Posterior cingulate gyrus (tissue), 11 donors: ENCODE measurements around the gene UQCRC1.
A peak's percentile ranks its signal among the peaks of the same experiment; 100 is the strongest.

ENCODE experiments used
- DNase-seq, 10 donors: peaks; one replicate each; pipeline versions ENCODE4 v3.0.0 to v3.0.0-alpha.2; 2020 to 2021; ENCODE audit warnings: mixed read lengths in 3 of 10
- intact Hi-C: fragments of 100-400 bp; cut with DNase I; formaldehyde crosslinking; loops from one replicate; pipeline ENCODE4 v1.15.1; 2023

UQCRC1 gene

DNA sequence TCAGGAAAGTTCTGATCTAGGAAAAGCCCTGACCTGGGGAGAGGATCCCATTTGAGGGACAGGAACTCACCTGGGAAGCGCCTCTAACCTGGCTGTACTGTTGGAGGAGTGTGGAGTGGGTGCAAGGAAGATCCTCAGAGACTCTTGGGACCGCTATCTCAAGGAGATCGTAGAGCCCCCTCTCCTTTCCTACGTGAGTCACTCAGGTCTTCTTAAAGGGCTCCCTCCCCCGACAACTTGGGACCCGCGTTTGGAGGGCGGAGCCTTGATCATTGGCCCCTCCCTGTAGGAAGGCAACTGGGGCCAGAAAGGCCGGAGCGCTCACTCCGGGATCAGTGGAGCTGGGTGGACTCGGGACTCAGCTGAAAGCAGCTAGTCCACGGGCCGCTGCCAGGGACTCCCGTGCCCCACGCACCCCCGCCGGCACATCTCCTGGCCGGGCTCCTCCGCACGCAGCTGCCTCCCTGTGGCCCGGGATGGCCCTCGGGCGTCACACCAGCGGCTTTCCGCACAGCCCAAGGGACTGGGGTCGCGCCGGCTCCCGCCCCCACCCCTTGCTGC, 25.3 kb upstream of the UQCRC1 start:
- peak in 7 of 10 donors; percentile 18 to 90 (median 28) for DNase-seq

DNA sequence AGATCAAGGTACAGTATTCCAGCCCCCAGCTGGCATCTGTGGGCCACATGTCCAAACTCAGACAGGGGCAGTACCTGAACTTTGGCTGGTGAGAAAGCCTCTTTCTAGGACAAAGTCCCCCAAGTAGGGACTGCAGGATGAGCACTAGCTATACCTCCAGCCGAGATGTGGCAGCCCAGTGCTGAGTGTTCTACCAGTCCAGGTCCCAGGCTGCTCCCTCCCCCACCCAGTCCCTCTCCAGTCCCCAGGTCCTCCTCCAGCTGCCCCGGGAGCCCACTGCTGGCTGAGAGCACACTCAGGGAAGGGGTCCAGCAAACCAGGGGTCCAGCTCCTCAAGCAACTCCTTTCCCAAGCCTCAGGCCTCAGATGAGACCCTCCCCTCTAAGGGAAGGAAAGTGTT, 24.3 kb upstream of the UQCRC1 start:
- intact Hi-C loops = loop anchor here (2.0 kb wide), 1 partner anchor 25 kb away; the partner anchor contains the start of gene UQCRC1
- no peak for DNase-seq

More for the DNA sequence above, 25.3 kb upstream of the UQCRC1 start:
- intact Hi-C loops = loop anchor here (2.0 kb wide), 1 partner anchor 26 kb away; the partner anchor contains the start of gene UQCRC1

DNA sequence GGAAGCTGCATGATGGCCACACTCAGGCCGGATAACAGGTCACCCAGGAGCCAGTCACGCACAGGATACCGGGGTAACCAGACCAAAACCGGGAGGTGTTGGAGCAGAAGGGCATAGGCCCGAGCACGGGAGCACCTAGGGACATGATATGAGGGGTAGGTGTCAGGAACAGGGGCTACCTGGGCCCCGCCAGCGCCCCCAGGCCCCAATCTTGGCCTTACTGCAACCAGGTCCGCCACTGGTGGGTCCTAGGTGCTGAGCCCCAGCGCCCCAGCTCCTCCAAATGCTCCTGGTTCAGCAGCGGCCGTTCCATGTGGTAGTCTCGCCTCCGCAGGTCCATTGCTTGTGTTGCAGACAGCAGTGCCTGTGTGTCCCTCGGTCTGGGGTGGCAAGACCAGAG, 23.8 kb upstream of the UQCRC1 start:
- intact Hi-C loops = no loop called here
- DNase-seq = peak in 1 of 10 donors; percentile 73

DNA sequence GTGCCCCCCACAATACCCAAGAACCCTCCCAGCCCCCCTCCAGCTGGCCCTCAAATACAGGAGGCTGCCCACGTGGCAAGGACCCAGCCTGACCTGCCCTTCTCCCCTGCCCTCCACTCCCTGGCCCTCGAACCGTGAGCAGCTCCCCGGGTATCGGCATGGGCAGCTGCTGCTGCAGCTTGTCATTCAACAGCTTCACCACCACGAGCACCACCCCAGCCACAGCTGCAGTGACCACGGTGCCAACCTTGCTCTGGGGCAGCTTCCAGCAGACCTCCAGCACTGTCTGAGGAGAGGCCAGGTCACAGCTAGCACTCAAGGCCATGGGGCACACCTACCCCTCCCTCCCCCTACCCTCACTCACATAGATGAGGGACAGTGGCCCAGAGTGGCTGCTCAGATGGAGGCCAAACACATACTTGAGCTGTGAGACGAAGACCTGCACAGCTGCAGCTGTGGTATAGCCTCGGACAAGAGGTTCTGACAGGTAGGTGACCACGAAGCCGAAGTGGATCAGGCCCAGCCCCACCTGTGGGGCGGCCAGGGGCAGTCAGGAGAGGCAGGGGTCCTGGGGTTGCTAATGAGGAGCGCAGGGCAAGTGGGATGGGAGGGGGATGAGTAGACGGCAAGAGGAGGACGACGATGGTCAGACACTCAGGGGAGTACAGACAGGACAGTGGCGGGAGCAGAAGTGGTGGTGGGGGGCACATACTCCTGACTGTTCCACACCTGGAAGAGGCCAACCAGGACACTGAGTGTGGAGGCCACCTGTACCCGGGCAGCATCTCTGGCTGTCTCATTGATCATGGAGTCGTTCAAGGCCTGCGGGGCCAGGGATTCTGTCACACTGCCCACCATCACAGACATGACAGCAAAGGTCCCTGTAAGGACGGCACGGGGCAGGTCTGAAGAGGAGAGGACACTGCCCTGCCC, 22.3 kb upstream of the UQCRC1 start:
- DNase-seq = peak in 1 of 10 donors; percentile 63
- intact Hi-C loops = no loop called here

DNA sequence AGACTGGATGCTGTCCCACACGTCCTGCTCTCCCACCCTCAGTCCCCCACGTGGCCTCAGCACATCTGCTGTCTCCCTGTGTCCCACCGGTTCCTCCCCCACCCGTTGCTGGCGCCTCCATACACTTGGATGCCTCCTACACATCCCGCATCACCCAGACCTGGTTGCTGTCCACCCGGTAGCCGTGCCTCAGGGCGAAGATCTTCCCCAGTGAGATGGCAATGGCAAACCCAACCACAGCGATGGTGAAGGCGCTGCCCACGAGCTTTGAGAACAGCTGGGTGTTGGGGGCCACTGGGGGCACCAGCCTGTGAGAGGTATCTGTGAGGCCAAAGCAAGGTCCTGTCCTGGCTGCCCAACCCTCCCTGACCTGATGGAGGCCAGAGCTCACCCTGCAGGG, 21.4 kb upstream of the UQCRC1 start:
- no peak for DNase-seq
- intact Hi-C loops = no loop called here

DNA sequence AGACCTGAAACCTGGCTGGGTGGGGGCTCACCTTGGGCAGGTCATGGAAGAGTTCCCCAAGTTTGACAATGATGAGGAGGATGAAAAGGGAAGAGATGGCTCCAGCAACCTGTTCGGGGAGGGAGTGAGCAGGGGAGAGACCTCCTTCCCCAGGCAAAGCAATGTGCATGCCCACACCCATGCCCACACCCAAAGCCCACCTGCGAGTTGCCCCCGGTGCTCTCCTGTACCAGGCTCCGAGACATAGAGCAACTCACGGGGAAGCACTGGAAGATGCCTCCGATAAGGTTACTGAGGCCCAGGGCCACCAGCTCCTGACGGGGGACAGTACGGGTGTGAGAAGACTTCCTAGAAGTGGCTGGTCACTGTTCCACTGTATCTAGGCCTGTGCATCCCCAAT, 21.0 kb upstream of the UQCRC1 start:
- no peak for DNase-seq
- intact Hi-C loops = no loop called here

DNA sequence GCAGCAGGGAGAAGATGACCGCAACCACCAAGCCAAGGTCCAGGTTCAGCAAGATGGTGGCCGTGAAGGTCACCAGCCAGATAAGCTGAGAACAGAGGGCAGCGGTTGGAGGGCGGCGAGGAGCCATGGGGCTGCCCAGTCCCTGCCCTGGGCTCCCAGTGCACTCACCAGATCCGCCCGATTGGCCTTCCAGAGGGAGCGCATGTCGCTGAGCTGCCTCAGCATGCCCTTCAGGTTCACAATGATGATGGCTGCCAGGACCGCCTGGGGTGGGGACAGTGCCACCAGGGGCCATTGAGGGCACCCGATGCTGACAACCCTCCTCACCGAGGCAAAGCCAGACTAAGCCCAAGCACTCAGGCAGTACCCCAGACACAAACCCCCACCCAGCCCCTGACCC, 20.4 kb upstream of the UQCRC1 start:
- intact Hi-C loops = no loop called here
- peak in 2 of 10 donors; percentile 57 to 62 for DNase-seq

DNA sequence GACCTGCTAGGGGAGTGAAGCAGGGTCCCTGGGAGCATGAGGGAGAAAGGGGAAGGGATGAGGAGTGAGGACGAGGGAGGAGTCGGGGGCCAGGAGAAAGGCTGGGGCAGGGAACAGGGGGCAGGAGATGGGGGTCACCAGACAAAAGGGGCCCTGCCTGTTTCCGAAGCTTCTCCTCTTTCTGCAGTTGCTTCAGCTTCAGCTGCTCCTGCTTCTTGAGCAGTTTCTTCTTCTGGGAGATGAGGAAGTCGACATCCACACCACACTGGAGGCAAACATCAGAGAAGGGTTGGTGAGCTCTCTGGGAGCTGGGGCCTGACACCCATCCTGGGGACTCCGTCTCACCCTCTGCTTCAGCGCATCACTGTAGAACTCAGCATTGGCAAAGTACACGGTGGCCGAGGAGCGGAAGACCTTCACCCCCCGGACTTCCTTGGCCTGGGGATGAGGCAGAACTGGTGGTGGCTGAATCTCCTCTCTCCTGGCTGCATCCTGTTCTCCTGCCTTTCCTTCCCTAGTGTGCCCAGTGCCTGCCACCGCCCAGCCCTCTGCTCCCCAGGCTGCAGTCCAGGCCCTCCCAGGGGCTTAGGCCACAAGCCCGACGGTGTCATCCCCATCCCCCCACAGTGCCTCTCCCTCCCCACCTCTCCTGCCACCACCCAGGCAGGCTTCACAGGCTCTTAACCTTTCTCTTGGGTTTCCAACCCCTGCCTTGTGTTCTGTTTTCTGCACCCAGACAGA, 19.0 kb upstream of the UQCRC1 start:
- DNase-seq = peak in 1 of 10 donors; percentile 64
- intact Hi-C loops = no loop called here

DNA sequence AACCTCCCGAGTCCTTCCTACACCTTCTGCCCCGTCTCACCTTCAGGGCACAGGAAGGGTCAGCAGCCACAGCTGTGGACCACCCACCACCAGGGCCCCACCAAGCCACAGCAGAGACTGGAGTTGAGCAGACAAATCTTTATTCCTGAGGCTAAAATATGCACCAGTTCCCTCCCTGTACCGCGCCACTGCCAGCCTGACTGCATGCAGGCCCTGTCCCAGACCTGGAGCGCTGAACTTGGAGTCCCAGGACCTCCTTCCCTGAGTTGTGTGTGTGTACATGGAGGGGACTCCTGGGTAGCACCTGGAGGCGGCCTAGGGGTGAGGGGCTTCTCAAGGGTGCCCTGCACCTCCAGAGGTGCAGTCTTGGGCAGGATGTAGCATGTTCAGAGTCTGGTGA, 16.2 kb upstream of the UQCRC1 start:
- intact Hi-C loops = no loop called here
- DNase-seq = peak in 1 of 10 donors; percentile 51

DNA sequence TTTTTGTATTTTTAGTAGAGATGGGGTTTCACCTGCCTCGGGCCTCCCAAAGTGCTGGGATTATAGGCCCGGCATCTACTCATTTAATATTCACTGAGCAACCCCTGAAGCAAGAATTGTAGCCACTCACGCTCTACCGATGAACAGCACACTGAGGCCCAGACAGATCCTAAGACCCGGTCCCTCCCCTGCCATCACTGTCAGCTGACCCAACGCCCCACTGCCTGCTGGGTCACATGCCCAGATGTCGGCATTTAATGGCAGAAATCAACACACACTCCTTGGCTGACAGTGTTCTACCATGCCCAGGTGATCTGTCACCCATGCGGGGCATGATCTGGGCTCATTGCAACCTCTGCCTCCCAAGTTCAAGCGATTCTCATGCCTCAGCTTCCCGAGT, 15.3 kb upstream of the UQCRC1 start:
- intact Hi-C loops = no loop called here
- DNase-seq = no peak

DNA sequence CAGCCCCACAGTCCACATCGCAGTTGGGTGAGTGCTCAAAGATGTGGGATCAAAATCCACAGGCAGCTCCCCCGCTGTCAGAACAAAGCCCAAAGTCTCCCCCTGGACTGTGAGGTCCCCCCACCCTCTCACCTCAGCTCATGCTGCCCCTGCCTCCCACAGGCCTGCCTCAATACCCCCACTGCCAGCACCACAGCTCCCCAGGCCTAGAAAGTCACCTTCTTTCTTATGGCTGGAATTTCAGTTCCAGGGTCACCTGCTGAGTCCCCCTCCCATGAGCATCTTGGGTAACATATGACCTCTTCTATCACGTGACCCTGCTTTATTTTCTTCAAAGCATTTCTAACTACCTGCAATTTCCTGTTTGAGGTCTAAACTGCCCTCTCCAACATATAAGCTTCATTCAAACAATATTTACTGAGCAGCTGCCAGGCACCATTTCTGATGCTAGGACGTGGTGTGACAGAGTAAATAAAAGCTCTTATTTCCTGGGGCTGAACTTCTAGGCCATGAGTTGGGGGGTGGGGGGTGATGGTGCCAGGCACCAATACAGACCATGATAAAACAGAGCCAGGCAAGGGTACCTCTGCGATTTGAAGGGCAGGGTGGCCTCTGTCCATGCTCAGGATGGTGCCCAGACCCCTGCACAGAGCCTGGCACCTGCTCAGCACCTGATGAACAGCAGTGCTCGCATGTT, 14.6 kb upstream of the UQCRC1 start:
- DNase-seq = no peak
- intact Hi-C loops = no loop called here

DNA sequence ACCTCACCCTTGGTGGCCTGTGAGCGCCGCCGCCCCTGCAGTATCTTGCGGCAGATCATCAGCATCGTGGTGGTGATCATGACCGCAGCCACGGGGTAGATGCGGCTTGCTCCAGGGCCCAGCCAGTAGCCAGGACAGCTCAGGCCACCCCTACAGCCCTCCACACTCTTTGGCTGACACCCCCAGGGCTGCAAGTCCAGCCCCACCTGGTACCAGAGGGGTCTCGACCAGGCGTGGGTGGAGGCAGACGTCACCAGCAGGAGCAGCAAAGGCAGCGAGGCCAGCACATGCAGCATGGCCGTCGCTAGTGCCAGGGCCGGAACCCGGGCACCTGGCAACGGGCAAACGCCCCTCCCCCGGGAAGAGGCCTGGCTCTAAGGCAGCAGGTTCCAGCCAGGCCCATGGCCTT, 12.0 kb upstream of the UQCRC1 start, which contains the start of gene TMEM89:
TSS of gene TMEM89 (minus strand) at position 309 of the 409 bp plus-strand sequence. CDS start at position 296, 13 bp downstream.
- no peak for DNase-seq
- intact Hi-C loops = no loop called here

DNA sequence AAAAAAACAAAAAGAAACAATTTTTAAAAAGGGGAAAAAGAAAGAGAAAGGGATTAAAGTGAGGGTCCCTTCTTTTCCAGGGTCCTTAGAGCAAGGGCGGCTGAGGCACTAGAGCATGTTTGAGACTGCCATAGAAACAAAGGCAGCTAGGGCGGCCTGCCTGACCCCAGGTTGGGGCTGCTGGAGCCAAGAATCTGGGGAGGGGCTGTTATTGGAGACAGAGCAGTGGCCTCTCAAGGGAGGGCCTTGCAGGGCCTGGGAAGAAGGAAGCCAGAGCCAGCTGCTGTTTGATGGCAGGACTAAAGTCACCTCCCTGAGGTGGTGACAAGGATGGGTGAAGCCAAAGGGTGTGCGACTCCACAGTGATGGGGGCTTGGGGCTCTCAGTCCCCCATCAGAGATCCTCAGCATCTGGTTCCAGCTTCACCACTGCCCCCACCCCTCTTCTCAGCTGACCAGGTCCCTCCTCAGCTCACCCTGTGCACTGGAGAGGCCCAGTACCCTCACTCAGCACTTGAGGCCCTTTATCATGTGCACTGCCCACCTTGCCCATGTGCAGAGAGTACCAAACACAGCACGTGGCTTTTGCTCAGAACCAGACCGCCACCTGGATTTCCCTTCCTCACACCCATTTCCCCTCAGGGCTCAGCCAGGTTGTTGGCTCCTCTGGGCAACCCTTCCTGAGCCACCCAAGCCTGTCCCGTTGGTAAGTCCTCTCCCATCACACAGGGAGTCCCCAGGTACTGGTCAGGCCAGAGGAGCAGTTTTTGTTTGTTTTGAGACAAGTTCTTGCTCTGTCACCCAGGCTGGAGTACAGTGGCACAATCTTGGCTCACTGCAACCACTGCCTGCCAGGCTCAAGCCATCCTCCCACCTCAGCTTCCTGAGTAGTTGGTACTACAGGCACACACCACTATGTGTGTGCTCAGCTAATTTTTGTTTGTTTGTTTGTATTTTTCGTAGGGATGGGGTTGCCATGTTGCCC, 10.4 kb upstream of the UQCRC1 start:
- DNase-seq = no peak
- intact Hi-C loops = no loop called here

DNA sequence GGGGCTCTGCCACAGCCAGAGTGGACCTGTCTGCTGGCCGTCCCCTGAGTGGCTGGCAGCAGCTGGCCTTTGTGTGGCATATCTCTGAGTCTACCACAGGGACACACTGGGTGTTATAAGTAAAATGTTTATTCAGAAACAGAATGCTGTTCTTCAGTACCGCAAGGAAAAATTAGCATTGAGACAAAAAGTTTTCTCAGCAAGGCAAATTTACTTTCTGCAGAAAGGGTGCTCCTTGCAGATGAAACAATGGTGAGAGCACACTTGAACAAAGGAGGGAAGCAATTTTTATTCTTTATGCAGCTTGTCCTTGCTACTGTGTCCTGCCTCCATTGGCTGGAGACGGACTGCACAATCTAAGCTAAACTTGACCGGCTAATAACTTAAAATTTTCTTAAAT, 8.1 kb upstream of the UQCRC1 start:
- intact Hi-C loops = no loop called here
- DNase-seq = no peak

DNA sequence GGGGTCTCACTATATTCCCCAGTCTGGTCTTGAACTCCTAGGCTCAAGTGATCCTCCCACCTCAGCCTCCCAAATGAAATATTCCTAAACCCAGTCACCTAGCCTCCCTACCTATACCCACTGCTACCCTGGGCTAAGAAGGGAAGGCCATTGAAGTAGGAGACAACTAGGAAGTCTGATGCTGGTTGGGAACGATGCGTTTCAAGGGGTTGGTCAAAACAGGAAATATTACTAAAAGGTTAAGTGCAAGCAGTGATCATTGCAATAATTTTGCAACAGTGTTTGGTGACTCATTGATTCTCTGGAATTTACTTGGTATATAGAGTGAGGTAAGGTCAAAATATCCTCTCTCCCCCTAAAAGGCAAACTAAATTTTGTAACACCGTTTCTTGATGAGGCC, 4.6 kb upstream of the UQCRC1 start:
- intact Hi-C loops = no loop called here
- no peak for DNase-seq

DNA sequence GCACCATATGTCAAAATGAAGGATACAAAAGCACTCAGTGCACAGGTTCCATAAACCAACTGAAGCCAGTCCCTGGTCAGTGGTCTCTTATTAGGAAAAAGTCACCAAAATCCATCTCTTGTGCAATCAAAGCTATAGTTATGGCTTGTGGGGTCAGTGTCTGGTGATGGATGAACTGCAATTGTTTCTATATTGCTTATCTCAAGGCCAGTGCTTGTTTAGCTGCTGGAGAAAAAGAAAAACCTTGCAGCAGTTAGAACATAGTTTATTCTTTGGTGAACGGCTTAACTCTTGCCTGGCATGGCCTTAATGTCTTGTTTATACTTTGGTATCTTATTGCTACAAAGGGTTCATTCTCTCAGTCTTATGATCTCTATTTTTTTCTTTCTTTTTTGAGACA, 2.9 kb upstream of the UQCRC1 start:
- intact Hi-C loops = no loop called here
- DNase-seq = no peak

DNA sequence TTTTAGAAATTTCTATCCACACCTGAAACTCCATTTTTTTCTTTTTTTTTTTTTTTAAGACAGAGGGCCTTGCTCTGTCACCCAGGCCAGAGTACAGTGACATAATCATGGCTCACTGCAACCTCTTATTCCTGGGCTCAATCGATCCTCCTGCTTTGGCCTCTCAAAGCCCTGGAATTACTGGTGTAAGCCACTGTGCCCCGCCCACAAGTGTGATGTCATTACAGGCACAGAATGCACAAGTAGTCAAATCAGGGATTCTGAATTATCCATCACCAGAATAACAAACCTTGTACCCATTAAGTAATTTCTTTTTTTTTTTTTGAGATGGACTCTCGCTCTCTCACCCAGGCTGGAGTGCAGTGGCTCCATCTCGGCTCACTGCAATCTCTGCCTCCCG, 1.9 kb downstream of the UQCRC1 start:
- intact Hi-C loops = no loop called here
- DNase-seq = no peak

DNA sequence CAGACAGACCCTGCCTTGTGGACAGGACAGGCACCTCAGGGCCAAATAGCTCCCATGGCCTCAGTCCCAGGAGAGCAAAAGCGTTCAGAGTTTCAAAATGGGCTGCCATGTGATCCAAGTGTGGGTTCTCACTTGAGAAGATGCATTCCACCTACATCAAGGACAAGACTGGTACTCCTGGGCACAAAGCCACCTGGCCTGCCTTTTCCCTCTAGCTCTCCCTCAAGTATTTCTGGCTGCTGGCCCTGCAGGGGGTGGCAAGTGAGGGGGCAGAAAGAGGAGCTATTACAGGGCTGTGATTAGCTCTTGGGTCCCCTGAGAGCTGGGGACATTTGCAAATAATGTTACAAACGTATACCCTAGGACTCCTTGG, 7.8 kb downstream of the UQCRC1 start:
- DNase-seq = peak in 8 of 10 donors; percentile 51 to 93 (median 68)
- intact Hi-C loops = loop anchor here (5.0 kb wide), 1 partner anchor 39 kb away; the partner anchor contains the start of gene UCN2
